CD4-positive, alpha-beta T cell treated with Interleukin-10 for 1 hour (primary cell): ENCODE results near the gene SPECC1.
"Not testable (repeated sequence)": the region's sequence is repeated elsewhere in the genome, so short reads cannot be mapped to it uniquely, and the experiment has no call there.

Experiments
- DNase-seq: peaks from one replicate; pipeline ENCODE4 v3.0.0-alpha.2; 2020

The SPECC1 gene

GRCh38 chr17:20216154-20216815 lies 207.1 kb downstream of the SPECC1 start:
- DNase-seq = no peak

- no peak for DNase-seq
Measured at GRCh38 chr17:20216853-20217252, 207.7 kb downstream of the SPECC1 start.

GRCh38 chr17:20217677-20218076 lies 208.5 kb downstream of the SPECC1 start:
- DNase-seq = no peak

GRCh38 chr17:20218272-20218671 lies 209.1 kb downstream of the SPECC1 start:
- no peak for DNase-seq

GRCh38 chr17:20223808-20224328 lies 214.7 kb downstream of the SPECC1 start:
- DNase-seq = no peak

GRCh38 chr17:20224379-20224778 lies 215.2 kb downstream of the SPECC1 start:
- no peak for DNase-seq

- DNase-seq = no peak
Measured at GRCh38 chr17:20225162-20226115, 216.3 kb downstream of the SPECC1 start.

- peak; percentile 77 for DNase-seq
Measured at GRCh38 chr17:20226814-20227482, 217.8 kb downstream of the SPECC1 start.

GRCh38 chr17:20227720-20228370 lies 218.7 kb downstream of the SPECC1 start:
- DNase-seq = not testable (repeated sequence)

GRCh38 chr17:20228410-20228809 lies 219.3 kb downstream of the SPECC1 start:
- DNase-seq = no peak

GRCh38 chr17:20228860-20229259 lies 219.7 kb downstream of the SPECC1 start:
- DNase-seq = no peak

- no peak for DNase-seq
Measured at GRCh38 chr17:20230924-20231323, 221.8 kb downstream of the SPECC1 start.

GRCh38 chr17:20232611-20233010 lies 223.5 kb downstream of the SPECC1 start:
- no peak for DNase-seq

- DNase-seq = peak; percentile 40
Measured at GRCh38 chr17:20234276-20234675, 225.1 kb downstream of the SPECC1 start.

GRCh38 chr17:20235747-20236146 lies 226.6 kb downstream of the SPECC1 start:
- no peak for DNase-seq

- DNase-seq = no peak
Measured at GRCh38 chr17:20236578-20237227, 227.5 kb downstream of the SPECC1 start.

- not testable (repeated sequence) for DNase-seq
Measured at GRCh38 chr17:20239776-20240175, 230.6 kb downstream of the SPECC1 start.

- DNase-seq = no peak
Measured at GRCh38 chr17:20241855-20242254, 232.7 kb downstream of the SPECC1 start.

GRCh38 chr17:20242271-20242670 lies 233.1 kb downstream of the SPECC1 start:
- no peak for DNase-seq

- DNase-seq = no peak
Measured at GRCh38 chr17:20243524-20243923, 234.4 kb downstream of the SPECC1 start.

GRCh38 chr17:20244671-20245070 lies 235.5 kb downstream of the SPECC1 start:
- DNase-seq = no peak

- no peak for DNase-seq
Measured at GRCh38 chr17:20246692-20247091, 237.5 kb downstream of the SPECC1 start.
